HG03558 (cell line): Measurements from ENCODE around the gene PTPRN.
"Not testable (repeated sequence)": the region's sequence is repeated elsewhere in the genome, so short reads cannot be mapped to it uniquely, and the experiment has no call there.

Source experiments
- ATAC-seq: cut with Tn5 transposase; IDR thresholded peaks from one replicate; pipeline ENCODE4 v1.9.1; 2021; ENCODE audit warnings: moderate number of reproducible peaks; ENCODE audit not compliant: unreplicated experiment; ENCODE audit errors: extremely low read depth

Gene PTPRN

DNA sequence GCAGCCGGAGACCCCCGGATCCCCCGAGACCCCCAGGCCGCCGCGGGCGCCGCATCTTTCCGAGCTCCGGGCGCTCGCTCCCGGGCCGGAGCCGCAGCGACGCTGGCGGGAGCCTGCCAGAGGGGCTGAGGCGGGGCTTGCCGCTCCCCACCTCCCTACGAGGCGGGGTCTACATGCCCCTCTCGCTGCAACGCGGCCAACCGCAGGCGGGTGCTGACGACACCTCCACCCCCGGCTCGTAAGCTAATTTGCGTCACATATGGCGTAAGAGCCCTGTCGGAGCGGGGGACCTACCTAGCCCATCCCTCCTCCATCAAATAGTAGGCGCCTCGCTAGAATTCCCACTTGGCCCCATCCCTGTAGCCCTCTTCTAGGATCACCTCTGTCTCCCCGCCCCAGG, at the start of gene PTPRN:
TSS of gene PTPRN (minus strand) at position 124 of the 400 bp plus-strand sequence. CDS start at position 55, 69 bp downstream.
- no peak for ATAC-seq

DNA sequence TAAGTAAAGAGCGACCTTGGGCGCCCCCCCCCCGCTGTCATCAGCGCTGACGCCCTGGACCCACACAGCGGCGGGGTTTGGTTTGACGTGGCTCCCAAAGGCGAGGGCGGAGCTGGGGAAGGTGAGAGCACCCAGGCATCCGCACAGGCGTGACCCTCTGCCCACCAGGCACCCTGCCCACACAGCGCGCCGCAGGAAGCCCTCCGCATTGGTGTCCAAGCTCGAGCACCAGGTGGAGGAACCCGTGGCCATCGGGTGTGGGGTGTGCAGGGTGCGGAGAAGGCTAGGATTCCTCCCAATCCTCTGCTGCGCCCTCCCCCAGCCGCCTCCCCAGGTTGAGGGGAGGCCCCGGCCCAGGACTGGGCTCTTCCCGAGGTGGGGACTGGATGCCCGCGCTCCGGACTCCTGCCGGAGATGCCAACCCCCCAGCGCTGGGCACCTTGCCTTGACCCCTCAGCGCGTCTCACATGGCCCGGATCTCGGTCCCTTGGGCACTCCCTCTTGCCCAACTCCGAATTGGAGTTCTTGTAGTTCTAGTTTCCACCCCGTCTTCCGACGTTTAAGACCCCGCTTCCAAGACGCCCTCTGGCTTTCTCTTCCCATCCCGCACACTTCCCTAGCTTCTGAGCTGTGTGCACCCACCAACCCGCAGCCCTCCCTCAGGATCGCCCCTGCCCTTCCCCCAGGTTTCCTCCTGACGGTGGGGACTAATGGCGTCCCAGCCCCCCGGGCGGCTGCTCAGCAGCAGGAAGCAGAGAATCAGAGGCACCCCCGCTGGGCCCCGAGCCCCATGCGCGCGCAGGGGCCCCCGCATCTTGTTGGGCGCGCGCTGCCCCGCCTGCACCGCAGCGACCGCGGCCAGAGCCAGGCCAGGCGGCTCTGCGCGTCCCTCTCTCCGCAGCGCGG, 49.2 kb upstream of the PTPRN start:
- ATAC-seq, result no peak

DNA sequence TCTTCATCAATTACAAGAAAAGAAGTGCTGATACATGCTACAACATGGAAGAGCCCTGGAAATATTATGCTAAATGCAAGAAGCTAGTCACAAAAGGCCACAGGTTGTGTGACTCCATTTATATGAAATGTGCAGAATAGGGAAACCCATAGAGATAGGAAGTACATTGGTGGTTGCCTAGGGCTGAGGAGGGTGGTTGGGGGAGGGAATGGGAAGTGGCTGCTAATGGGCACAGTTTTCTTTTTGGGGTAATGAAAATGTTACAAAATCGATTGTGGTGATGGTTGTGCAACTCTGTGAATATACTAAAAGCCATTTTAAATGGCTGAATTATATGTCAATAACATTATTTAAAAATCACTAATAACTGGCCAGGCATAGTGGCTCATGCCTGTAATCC, 47.6 kb upstream of the PTPRN start:
- no peak for ATAC-seq

DNA sequence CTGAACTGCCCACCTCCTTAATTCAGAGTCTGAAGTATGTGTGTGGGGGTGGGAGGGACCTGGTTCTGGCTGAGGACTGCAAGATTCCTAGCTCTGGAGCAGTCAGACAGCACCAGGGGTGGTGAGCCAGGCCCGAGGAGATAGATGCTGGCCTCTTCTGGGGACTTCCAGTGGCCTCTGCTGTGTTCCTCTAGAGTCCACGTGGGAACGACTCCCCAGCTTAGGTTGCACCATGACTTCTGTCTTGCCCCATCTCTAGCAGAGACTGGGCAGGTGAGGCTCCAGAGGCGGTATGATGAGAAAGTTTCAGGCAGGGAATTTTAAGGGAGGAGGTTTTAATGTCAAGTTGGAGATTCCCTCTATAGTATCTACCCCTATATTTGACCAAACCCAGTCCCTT, 45.4 kb upstream of the PTPRN start:
- ATAC-seq, result no peak

DNA sequence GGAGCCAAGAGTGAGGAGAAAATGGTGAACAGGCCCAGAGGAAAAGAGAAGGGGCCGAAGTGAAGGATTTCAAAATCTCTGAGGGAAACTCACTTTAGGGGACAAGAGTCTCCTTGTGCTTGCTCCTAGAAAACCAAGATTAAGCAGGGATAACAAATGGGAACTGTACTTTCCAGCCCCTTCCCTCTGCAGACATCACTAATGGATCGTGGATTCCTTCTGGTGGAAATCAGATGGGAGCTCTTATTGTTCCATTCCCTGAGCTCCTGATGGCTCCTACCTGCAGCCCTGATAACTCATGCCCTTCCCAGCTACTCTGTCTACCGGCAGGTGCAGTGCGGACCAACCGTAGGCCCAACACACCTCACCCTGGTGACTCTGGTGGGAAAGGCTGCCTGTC, 43.9 kb upstream of the PTPRN start:
- ATAC-seq, result no peak

DNA sequence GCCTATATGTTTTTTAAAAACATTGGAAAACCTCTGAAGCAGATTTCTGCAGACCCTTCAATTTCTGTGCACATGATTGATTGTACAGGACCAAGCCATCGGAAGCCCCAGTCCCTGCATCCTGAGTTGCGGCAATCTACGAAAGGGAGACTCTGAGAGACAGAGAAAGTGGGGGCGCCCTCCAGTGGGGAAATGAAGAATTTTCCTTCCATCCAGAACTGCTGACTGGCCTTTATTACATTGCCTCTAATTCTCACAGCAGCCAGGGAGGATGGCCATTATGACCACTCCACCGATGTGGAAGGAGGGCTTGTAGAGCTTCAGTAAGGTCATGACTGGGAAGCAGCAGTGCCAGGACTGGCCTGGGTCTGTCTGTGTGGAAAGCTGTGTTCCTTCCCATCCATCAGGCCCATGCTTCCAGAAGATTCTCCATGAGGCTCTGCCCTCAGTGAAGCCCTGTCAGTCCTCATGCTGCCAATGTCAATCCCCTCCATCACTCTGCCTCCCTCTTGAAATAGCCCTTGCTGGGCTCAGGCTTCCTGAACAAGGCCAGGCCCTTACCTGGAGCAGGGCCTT, 43.3 kb upstream of the PTPRN start:
- ATAC-seq, result no peak

DNA sequence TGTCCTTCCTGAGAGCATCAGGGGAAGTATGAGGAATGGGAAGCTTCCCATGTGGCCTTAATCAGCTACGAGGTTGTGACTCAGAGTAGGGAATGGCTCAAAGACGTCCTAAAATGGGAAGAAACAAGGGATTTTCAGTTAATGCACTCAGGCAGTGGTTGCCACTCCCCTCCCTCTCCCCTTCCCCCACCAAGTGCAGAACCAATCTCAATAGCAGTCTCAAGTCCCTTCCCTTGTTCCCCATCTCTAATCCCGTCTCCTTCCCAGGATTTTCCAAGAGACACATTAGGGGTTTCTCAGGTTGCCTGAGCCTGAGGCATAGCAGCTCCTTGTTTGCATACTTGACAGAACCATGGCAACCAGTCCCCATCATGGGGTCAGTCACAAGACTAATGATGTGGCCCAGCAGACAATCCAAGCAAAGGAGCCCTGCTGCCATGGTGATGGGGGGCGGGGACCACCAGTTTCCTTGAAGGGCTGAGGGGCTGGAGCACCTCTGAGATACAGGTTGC, 41.6 kb upstream of the PTPRN start:
- ATAC-seq, result no peak

DNA sequence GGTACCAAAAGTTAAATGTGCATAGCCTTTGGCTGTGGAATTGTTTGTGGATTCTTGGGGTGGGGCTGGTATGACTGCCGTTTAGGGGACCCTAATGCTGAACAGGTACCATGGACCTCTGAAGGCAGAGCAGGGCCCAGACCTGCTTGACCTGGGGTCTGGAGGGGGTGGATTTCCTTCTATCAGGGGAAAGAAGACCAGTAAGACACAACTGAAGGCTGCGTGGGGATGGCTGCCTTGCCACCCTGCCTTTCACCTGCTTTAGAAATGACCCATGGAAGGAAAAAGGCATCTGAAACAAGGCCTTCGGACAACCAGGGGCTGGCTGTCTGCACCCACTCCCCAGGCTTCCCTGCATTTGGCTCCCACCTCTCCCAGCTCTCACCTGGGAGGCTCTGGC, 41.0 kb upstream of the PTPRN start:
- ATAC-seq, result no peak

DNA sequence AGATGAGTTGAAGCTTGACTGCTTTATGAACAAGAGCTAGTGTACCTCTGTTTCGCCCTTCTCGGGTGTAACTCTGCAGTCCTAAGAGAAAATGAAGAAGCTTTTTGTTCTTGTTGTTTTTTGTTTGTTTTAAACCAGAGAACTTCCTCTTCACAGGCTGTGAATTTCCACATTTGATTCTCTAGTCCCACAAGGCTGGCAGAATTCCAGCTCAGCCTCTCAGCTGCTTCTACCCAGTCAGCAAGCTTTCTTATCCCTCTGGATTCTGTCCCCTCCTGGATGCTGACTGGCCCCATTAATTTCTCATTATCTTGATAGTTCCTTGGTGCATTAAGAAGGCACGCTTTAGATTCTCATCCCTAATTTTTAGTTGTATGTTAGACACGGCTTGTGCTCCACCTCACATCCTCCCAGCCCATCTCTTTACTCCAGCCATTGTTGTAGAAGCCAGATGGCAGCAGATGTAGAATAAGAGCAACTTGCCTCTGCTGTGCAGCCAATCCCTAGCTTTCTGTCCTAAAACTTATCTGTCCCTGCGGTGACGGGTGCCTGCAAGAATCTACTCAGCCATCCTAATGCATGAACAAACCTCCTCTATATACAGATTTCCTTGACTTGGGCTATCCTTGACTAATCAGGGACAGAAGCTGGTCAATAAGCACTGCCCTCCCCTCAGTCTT, 35.7 kb upstream of the PTPRN start:
- no peak for ATAC-seq

DNA sequence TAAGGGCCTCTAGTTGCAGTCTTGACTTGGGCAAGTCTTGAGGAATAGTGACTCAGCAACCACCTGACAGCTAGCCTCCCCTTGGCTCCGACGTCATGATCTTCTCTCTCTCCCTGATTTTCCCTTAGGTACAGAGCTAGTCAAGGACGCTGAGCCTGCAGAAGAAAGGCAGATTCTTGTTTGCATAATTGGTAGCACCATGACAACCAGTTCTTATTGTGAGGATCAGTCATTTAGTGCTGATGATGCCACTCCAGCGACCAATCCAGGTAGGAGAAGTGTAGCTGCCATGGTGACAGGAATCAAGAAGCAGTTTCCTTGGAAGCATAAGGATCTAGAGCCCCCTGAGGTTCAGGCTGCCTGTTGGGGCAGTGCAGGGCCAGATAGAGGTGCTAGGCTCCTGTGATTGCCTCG, 26.2 kb upstream of the PTPRN start:
- no peak for ATAC-seq

DNA sequence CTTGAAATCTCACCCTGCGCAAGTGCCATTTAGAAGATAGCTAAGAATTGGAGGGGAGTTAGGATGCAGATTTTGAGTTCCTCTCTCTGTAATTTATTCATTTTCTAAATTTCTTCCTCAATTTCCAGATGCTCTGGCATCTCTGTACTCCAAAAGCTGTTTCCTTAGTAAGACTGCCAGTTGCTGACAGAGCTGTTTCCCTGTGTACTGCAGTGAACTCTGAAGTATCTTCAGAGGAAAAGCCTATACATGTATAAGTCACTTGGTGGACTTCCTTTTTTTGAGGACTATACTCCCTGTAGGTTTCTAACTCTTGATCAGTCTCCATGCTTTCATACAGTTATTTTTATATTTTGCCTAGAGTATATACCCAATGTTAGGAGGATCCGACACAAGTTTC, 24.9 kb upstream of the PTPRN start:
- no peak for ATAC-seq

DNA sequence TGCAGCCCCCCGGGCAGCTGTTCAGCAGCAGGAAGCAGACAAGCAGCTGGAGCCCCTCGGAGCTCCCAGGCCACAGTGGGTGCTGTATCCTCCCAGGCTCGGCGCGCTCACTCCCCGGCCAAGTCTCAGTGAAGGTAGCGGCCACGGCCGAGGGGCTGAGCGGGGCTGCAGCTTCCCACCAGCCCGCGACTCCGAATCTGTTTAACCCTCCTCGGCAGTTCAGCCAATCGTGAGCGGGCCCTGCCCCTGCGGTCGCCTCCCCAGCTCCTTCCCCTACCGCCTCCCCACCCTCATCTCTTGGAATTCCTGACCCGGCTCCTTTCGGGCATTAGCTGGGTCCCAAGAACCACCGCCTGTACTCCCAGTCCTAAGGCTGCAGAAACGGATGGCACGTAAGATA, 23.3 kb upstream of the PTPRN start, which contains the start of gene RESP18:
TSS of gene RESP18 (minus strand) at position 203 of the 400 bp plus-strand sequence.
- no peak for ATAC-seq

DNA sequence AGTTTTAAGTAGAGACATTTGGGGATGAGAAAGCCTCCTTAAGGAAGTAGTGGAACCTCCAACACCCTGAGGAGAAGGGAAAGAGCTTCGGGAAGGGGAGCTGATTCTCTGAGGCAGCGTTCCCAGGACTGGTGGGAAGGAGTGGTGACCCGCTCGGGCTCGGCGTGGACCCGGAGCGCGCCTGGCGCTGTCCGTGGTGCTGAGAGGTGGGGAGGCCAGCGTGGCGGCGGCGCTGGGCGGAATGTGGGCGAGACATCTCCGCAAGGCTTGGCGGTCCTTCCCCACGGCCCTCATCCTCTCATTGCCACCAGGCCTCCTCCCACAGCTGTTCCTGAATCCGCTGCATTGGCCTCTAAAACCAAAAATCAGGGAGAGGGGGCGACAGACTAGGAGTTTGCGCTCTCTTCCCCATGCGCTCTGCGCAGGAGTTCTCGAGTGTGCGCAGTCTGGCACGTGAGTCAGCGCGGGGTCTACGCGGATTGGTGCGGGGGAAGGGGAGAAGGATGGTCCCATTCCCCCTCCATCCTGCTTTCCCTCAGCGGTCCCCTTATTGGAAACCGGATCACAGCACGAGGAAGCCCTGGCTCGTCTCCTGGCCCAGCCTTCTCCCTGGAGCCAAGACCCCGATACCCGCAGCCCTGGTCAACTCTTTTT, 22.5 kb upstream of the PTPRN start:
- ATAC-seq, result no peak

DNA sequence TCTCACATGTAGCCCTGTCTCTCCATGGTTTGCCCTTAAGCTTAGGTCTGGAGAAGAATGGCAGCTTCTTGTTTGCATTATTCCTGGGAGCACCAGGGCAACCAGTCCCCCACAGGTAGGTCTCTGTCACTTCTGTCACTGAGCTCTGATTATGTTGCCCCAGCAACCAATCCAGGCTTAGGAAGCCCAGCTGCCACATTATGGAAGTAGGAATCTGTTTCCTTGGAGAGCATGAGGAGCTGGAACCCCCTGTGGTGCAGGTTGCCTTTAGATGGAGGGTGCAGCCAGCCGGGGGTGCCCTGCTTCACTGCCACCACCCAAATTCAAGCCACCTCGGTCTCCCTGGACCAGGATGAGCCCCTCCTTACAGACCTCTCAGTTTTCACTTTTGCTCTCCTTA, 18.5 kb upstream of the PTPRN start:
- no peak for ATAC-seq

DNA sequence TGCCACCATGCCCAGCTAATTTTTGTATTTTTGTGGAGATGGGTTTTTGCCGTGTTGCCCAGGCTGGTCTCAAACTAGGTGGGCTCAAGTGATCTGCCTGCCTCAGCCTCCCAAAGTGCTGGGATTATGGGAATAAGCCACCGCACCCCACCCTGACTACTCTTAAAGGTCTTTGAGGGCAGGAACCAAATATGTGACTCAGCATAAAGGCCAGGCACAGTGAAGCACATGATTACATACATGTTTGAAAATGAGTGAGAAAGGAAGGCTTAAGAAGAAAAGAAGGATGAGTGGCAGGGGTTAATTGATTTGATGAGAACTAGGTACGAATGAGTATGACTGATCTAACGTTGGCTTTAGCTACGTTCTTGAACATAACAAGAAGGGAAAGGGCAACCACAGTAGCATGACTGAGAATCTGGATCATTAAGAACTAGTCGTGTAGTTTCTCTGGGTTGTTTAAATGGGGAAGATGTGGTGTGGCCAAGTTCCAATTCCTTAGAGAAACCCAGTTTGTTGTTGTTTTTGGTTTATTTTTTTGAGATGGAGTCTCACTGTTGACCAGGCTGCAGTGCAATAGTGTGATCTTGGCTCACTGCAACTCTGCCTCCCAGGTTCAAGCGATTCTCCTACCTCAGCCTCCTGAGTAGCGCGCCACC, 16.6 kb upstream of the PTPRN start:
- no peak for ATAC-seq

DNA sequence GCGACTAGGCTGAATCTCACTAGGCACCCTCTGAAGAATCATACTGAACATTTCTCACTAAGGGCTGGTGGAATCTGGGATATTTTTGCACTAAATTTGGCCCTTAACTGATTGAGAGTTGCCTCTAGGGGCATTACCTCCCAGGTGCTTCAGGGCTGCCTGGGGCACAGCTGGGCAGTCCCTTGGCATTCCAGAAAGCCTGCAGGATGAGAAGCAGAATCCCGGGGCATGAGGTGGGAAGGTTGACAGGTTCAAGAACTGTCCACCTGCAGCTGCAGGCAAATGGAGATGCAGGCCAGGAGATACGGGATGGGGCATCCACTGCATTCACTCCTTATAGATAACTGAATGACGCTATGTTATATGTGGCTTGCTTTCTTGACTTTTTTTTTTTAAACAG, 15.9 kb upstream of the PTPRN start:
- no peak for ATAC-seq

DNA sequence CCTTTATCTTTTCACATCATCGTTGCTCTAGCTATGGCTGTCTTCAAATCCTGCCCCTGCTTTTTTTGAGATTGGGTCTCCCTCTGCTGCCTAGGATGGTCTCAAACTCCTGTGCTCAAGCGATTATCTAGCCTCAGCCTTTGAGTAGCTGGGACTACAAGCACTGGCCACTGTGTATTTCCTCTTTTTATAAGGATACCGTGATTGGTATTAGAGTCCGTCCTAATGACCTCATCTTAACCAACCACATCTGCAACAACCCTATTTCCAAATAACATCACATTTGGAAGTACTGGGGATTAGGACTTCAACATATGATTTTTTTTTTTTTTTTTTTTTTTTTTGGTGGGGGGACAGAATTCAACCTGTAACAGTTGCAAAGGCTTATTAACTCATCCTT, 14.2 kb upstream of the PTPRN start:
- ATAC-seq, result no peak

DNA sequence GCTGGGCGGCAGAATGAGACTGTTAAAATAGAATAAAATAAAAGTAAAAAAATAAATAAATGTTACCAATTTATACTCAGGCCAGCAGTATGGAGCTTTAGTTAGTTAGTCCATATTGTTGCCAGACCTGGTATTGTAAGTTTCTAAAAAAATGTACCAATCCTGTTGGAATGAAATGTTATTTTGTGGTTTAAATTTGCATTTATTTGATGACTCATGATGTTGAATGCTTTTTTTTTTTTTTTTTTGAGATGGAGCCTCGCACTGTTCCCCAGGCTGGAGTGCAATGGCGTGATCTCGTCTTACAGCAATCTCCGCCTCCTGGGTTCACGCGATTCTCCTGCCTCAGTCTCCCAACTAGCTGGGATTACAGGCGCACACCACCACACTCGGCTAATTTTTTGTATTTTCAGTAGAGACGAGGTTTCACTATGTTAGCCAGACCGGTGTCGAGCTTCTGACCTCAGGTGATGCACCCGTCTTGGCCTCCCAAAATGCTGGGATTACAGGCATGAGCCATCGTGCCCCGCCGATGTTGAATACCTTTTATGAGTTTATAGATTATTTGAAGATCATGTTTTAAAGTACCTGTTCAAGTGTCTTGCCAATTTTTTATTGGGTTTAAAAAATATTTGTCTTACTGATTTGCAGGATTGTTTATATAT, 5.7 kb upstream of the PTPRN start:
- ATAC-seq, result no peak

DNA sequence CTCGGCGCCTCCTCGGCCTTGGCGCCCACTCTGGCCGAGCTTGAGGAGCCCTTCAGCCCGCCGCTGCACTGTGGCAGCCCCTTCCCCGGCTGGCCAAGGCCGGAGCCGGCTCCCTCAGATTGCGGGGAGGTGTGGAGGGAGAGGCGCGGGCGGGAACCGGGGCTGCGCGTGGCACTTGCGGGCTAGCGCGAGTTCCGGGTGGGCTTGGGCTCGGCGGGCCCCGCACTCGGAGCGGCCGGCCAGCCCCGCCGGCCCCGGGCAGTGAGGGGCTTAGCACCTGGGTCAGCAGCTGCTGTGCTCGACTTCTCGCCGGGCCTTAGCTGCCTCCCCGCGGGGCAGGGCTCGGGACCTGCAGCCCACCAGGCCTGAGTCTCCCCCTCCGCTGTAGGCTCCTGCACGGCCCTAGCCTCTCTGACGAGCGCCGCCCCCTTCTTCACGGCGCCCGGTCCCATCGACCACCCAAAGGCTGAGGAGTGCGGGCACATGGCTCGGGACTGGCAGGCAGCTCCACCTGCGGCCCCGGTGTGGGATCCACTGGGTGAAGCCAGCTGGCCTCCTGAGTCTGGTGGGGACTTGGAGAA, 3.6 kb upstream of the PTPRN start:
- not testable (repeated sequence) for ATAC-seq
